ENCODE results near the gene GLIS1. TPM values are rescaled to one million over a fixed set of nuclear protein-coding genes. Genes with fewer than 3 reads are reported as not detected.

The GLIS1 gene
- total and polyA plus RNA-seq, 7 donors, result 0.03 to 0.40 (median 0.15) TPM

- Histone ChIP-seq H3K4me3 (no peak overlapping the region), H3K4me1 (no peaks in the 10 kb centered on the region), H3K27ac (no peak overlapping the region), H3K9me3 (peaks cover 5% of the 10 kb centered on the region), H3K27me3 (ENCODE audit: insufficient read depth in 3 of 3, low read length in 2 of 3) (peaks cover 0 to 2% (median 0%) of the 10 kb centered on the region in 3 donors), H3K36me3 (ENCODE audit: insufficient read depth in 1 of 2, low read depth in 1 of 2) (no peaks in the 10 kb centered on the region)
- intact Hi-C loops (cut with DNase I), result no loop called here
- DNase-seq (peak in 1 of 2 donors; percentile 4), ATAC-seq (no peak)
- TF ChIP-seq CTCF (IDR thresholded peaks at IDR 0.05), result no peak
- WGBS, 3 donors, result 92 to 98% (median 97%) methylated on average over 2 of the region's 2 CpGs
These were observed 130.9 kb downstream of the GLIS1 start for GRCh38 chr1:53608071-53608470.

GRCh38 chr1:53606651-53607051 is 132.3 kb downstream of the GLIS1 start:
- ATAC-seq, result peak in 3 of 4 donors; percentile 60 to 77 (median 65)
- Histone ChIP-seq H3K4me1 (no peaks in the 10 kb centered on the region), H3K27me3 (ENCODE audit: insufficient read depth in 3 of 3, low read length in 2 of 3) (peaks cover 0 to 2% (median 0%) of the 10 kb centered on the region in 3 donors), H3K4me3 (no peak overlapping the region), H3K36me3 (ENCODE audit: insufficient read depth in 1 of 2, low read depth in 1 of 2) (no peaks in the 10 kb centered on the region), H3K27ac (no peak overlapping the region), H3K9me3 (peaks cover 5% of the 10 kb centered on the region)
- intact Hi-C loops (cut with DNase I), result no loop called here
- 40 to 45% (median 44%) methylated on average over 19 of the region's 19 CpGs for WGBS, 3 donors
- TF ChIP-seq CTCF (IDR thresholded peaks at IDR 0.05), result no peak
- DNase-seq, result no peak

- H3K4me3 ChIP-seq, result no peak overlapping the region
- ATAC-seq (no peak), DNase-seq (no peak)
- no peak for TF ChIP-seq CTCF (IDR thresholded peaks at IDR 0.05)
- H3K27ac ChIP-seq, result no peak overlapping the region
- WGBS, 3 donors, result 79 to 87% (median 79%) methylated on average over 8 of the region's 8 CpGs
- no peaks in the 10 kb centered on the region for H3K4me1 ChIP-seq
- intact Hi-C loops (cut with DNase I), result no loop called here
- H3K36me3 ChIP-seq (ENCODE audit: insufficient read depth in 1 of 2, low read depth in 1 of 2), result no peaks in the 10 kb centered on the region
- H3K27me3 ChIP-seq (ENCODE audit: insufficient read depth in 3 of 3, low read length in 2 of 3), result peaks cover 0 to 2% (median 0%) of the 10 kb centered on the region in 3 donors
- H3K9me3 ChIP-seq, result peaks cover 5% of the 10 kb centered on the region
These were observed 132.8 kb downstream of the GLIS1 start for GRCh38 chr1:53606197-53606596.

- no peak overlapping the region for H3K4me3 ChIP-seq
- no peak for ATAC-seq
- H3K4me1 ChIP-seq, result no peaks in the 10 kb centered on the region
- no peak overlapping the region for H3K27ac ChIP-seq
- TF ChIP-seq CTCF (IDR thresholded peaks at IDR 0.05), result no peak
- no peak for DNase-seq
- WGBS, 3 donors, result 82 to 88% (median 87%) methylated on average over 8 of the region's 8 CpGs
- intact Hi-C loops (cut with DNase I), result no loop called here
- H3K36me3 ChIP-seq (ENCODE audit: insufficient read depth in 1 of 2, low read depth in 1 of 2), result no peaks in the 10 kb centered on the region
- peaks cover 3% of the 10 kb centered on the region for H3K9me3 ChIP-seq
- peaks cover 0 to 2% (median 0%) of the 10 kb centered on the region in 3 donors for H3K27me3 ChIP-seq (ENCODE audit: insufficient read depth in 3 of 3, low read length in 2 of 3)
These were observed 133.8 kb downstream of the GLIS1 start for GRCh38 chr1:53605181-53605580.

GRCh38 chr1:53604291-53604919 is 134.6 kb downstream of the GLIS1 start:
- intact Hi-C loops (cut with DNase I), result no loop called here
- 62 to 68% (median 62%) methylated on average over 5 of the region's 5 CpGs for WGBS, 3 donors
- H3K36me3 ChIP-seq (ENCODE audit: insufficient read depth in 1 of 2, low read depth in 1 of 2), result no peaks in the 10 kb centered on the region
- no peak overlapping the region for H3K4me3 ChIP-seq
- peaks cover 0 to 2% (median 0%) of the 10 kb centered on the region in 3 donors for H3K27me3 ChIP-seq (ENCODE audit: insufficient read depth in 3 of 3, low read length in 2 of 3)
- TF ChIP-seq CTCF (IDR thresholded peaks at IDR 0.05), result no peak
- H3K27ac ChIP-seq, result no peak overlapping the region
- no peak for DNase-seq
- ATAC-seq, result no peak
- no peaks in the 10 kb centered on the region for H3K9me3 ChIP-seq
- no peaks in the 10 kb centered on the region for H3K4me1 ChIP-seq
